GM19372 (cell line): ENCODE measurements around the gene CCDC71.
A peak's percentile ranks its signal among the peaks of the same experiment; 100 is the strongest.

Experiments used
- ATAC-seq: cut with Tn5 transposase; IDR thresholded peaks from one replicate; pipeline ENCODE4 v1.9.1; 2021; ENCODE audit warnings: mild to moderate bottlenecking, low read depth, moderate library complexity; ENCODE audit not compliant: unreplicated experiment

Gene CCDC71

DNA sequence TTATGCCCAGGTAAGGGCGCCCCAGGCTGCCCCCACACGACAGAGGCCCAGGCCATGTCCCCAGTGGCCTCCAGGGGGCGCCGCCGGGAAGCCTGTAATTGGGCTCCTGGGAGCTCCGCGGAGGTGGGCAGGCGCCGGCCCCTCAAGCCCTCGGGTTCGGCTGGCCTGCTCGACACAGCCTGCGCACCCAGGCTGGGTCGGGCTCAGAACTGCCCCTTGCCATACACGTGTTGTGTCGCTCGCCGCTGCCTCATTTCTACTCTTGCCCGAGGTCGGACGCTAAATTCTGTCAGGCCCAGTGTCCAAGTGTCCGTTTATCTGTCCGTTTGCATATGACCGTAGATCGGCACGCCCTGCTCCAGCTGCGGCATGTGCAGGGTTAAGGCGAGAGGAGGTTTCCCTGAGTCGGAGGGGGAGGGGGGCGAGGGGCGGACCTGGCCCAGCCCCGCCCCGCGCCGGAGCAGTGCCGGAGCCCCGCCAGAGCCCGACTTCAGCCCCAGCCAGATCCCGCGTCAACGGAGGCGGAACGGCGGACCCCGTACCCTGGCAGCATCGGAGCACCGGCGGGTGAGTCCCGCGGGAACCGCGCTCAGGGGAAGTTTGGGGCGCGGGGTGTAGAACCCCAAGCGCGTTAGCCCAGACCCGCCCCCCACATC is 5.1 kb upstream of the CCDC71 start, which contains the start of gene KLHDC8B:
Gene KLHDC8B, plus strand, starts transcription at position 480 of the 656 bp plus-strand sequence. CDS start 1,172 bp downstream, outside the sequence.
- peak; percentile 69 for ATAC-seq

- no peak for ATAC-seq
Observed at GRCh38 chr3:49170744-49171118, 4.6 kb upstream of the CCDC71 start.

- no peak for ATAC-seq
Observed at GRCh38 chr3:49166752-49167556, 823 bp upstream of the CCDC71 start.

DNA sequence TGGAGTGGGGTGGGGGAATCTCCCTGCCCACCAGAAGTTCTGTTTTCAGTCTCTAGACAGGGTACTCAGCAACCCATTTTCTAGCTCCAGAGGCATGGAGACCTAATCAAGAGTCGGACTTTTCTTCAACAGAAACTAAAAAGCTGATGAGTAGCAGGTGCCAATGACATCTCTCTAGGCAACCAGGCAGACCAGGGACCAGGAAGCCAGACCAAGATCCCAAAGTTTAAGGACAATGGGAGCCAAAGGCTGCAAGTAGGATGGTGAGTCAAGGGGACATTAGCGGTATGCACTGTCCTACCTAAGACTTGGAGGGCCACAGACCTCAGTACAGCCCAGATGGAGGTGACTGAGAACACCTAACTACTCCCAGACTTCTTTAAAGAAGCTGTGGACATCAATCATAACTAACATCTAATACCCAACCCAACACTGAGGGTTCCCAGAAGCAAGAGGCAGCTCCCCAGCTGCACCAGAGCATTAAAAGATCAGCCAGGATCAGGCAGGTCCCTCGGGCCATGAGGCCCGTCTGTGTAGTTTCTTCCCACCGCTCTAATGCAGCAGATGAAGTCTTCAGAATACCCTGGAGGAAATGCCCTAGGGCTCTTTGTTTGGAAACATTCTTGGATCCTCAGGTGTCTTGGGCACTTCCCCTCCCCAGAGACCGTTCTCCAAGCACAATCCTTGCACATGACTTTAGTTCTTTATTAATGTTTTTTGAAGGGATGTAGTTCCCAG is 979 bp downstream of the CCDC71 start:
- ATAC-seq: no peak

DNA sequence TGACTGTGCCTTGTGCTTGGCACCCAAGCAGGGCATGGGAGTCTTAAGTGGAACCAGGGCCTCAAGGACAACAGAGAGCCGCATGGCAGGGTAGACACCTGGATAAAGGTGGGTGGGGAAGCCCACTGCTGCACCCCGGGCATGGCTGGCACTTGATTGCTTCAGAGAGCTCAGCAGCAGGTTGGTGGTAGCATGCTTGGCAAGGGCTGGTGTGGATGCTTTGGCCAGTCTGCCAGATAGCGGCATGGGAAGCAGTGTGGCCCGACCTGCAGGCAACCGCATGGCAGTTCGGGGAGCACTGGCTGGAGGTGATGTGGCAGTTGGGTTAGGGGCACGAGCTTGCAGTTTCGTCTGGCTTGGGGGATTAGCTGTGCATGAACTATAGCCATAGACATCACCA is 2.5 kb downstream of the CCDC71 start:
- ATAC-seq: no peak

DNA sequence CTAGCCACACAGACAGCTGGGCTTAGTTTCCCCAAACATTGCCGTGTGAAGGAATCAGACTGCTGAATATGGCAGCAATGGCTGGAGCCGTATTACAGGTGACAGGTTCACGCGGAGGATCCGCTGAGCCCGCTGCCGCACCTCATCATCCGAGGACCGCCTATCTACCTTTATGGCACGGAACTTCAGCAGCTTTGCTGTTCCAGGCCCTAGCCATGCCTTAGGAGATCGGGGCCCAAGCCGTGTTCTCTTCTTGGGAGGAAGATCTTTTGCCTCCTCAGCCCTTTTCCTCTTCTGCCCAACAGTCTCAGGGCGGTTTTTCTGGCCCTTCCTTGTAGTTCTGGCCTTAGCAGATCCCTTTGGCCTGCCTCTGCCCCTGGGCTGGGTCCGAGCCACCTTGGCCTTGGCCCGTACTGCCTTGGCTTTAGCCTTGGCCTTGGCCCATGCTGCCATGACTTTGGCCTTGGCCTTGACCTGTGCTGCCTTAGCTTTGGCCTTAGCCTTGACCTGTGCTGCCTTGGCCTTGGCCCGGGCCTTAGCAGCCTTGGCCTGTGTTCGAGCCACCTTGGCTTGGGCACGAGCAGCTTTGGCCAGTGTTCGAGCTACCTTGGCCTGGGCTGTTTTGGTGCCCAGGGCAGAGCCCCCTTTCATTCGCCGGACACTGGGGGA is 3.2 kb downstream of the CCDC71 start:
- no peak for ATAC-seq

DNA sequence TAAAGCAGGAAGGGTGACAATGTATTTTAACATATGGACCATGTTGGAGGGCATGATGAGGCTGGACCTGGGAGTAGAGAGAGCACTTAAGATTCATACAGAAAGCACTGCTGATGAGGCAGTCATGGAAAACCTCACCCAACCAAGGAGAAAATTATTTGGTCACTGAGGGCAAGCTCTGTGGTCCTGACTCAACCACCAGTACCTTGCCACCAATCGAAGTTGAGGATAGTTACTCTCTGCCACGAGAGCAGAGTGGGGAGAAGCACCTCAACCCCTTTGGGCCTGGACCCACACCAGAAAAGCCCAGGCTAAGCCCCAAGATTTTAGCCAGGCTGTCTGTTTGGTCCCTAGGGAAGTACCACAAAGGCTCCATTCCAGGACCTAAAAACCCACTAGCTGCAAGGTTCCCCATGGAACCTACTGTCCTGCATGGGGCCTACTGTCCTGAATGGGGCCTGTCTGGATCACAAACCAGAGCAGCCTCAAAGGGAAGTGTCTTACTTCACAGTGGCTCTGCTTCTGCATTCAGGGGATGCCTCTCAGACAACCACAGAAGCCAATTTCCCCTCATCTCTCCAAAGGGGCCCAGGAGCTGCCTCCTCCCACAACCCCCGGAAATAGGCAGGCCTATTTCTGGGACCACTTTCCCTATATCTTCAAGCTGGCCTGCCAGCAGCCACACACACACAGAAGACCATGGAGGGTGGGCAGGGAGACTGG is 4.2 kb downstream of the CCDC71 start:
- no peak for ATAC-seq

- no peak for ATAC-seq
Observed at GRCh38 chr3:49161197-49161596, 4.9 kb downstream of the CCDC71 start.

GRCh38 chr3:49158792-49159191 is 7.3 kb downstream of the CCDC71 start:
- ATAC-seq: no peak

DNA sequence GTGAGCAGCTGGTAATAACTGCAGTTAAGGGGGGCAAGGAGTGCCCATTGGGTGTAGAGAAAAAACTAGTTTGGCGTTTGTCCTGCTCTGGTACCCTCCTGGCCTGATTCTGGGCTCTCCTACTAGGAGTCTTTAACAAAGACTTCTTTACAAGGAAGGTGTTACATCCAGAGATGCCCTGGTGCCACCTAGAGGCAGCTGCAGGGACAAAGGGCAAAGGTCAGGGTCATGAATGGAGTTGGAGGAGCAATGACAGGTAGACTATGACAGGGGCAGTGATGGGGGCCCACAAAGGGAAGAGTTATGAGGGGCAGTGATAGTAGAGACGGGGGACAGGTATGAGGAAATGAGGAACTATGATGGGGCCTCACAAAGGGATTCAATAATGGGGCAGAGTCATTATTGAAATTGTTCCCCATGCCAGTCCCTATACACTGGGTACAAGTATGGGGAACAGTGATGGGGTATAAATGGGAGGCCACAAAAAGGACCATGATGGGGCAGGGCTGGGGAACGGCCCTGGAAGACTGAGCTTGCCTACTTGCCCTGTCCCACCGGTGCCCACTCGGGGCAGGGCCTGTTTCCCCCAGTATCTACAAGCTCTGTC is 7.9 kb downstream of the CCDC71 start:
- ATAC-seq: no peak

DNA sequence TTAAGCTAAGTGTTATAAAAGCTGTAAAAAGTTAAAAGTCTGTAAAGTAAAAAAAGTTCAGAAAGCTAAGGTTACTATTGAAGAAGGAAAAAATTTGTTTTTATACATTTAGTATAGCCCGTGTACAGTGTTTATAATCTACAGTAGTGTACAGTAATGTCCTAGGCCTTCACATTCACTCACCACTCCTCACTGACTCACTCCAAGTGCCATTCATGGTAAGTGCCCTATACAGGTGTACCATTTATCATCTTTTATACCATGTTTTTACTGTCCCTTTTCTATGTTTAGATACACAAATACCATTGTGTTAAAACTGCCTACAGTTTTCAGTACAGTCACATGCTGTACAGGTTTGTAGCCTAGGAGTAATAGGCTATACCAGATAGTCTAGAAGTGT is 8.8 kb downstream of the CCDC71 start:
- no peak for ATAC-seq

DNA sequence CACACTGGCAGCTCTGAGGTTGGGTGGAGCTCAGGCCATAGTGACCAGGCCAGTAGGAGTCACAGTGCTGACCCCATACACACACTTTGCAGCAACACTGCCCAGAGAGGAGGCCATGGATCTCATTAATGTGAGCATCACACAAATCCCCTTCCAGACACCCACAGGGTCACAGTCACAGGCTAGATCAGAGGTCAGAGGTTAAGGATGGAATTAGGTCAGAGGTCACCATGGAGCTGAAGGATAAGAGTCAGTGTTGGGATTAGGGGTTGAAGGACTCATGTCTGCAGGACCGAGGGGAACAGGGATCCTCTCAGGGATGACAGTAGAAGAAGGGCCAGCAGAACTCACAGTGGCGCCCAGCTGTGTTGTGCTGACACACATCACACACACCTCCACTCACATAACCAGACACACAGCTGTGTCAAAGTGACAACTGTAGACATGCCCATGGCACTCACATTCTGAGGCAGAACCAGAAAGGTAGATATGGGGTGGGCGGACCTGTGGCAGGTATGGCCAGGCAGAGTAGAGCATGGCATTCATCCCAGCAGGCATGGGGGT is 12.7 kb downstream of the CCDC71 start:
- no peak for ATAC-seq

DNA sequence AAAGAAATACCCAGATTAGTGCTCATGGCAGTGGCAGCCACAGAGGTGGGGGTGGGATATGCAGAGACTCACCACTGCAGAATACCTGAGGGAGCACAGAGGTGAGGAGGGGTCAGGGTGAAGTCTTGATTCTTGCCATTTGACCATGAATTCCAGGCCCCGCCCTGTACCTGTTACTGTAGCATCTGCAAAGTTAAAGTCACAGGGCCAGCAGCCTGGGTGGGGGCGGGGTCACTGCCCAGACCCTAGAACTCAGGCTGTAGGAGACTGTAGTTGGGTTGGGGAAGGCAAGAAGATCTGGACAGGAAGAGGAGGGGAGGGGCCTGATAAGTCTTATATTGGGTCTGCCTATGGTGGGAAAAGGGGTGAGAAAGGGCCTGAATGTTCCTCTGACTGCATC is 14.5 kb downstream of the CCDC71 start:
- ATAC-seq: no peak

- no peak for ATAC-seq
Observed at GRCh38 chr3:49148159-49148558, 18.0 kb downstream of the CCDC71 start.

DNA sequence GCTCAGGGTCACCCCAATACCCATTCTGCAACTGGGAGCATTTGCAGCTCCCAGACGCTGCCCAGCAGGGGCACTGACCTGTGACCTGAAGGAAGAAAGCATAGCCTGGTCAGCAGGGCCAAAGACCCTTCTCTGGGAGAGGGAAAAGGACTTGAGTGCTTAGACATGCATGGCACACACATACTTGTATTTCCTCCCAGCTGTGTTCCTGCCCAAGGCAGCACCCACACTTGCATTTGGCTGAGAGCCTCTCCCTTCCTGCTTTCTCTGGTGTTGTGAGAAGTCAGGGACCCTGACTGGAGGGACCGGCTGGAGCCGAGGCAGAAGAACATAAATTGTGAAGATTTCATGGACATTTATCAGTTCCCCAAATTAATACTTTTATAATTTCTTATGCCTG is 26.1 kb downstream of the CCDC71 start:
- ATAC-seq: no peak

GRCh38 chr3:49135499-49135898 is 30.6 kb downstream of the CCDC71 start:
- no peak for ATAC-seq

- no peak for ATAC-seq
Observed at GRCh38 chr3:49134471-49135265, 31.5 kb downstream of the CCDC71 start.

DNA sequence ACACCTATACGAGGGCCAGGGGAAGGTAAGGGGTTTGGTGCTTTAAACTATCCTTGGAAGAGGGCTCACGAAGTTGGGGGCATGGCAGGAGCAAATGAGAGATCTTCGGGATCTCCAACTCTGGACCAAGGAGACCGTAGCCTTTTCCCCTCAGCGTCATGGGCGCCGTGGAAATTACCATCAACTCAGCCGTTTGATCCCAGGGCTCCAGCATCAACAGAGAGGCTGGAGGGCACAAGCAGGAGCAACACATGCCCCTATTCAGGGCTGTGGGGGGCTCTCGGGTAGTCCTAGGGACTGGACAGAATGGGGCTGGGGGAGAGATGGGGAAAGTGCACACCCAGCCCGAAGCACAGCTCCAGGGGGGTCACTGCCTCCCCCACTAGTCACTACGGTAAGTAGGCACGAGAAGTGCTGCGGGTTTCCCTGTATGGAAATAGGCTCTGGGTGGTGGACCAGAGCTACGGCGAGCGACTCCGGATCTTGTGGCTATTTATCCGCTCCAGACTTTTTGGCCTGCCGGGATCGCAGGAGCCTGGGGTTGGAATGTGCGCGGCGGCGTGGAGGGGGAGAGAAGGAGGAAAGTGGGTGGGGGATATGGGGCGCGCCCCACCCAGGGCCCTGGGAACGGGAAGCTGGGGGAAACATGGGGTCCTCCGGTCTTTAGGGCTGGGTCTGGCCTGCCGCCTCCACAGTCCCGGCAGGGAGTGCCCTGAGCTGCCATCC is 32.7 kb downstream of the CCDC71 start:
- no peak for ATAC-seq
